Kidney (tissue), 14 donors: ENCODE measurements around the gene TRIM8. TPM values are rescaled to one million over a fixed set of nuclear protein-coding genes. Genes with fewer than 3 reads are reported as not detected.
A peak's percentile ranks its signal among the peaks of the same experiment; 100 is the strongest.

ENCODE experiments used
- DNase-seq, 5 donors: peaks; one replicate each; pipeline ENCODE4 v3.0.0-alpha.2; 2013 to 2020
- FAIRE-seq: peaks from 2 replicates; lab custom pipeline; 2012; peaks lifted over from hg19 to GRCh38; lab: Jason Lieb, UNC
- H3K27ac ChIP-seq, 2 donors: one replicate each; pipeline ENCODE4 v1.7.0; 2013; ENCODE audit warnings: low read depth in 2 of 2, low read length in 2 of 2, inconsistent platforms in 1 of 2
- H3K27me3 ChIP-seq: one replicate; pipeline ENCODE4 v1.7.1; 2013; ENCODE audit warnings: low read length, inconsistent platforms; ENCODE audit not compliant: control insufficient read depth, insufficient read depth
- H3K36me3 ChIP-seq, 3 donors: one replicate each; pipeline versions ENCODE4 v1.7.0 to v1.7.1; 2013; ENCODE audit warnings: low read length in 3 of 3, control low read depth in 1 of 3, inconsistent platforms in 1 of 3; ENCODE audit not compliant: insufficient read depth in 3 of 3, control insufficient read depth in 2 of 3
- H3K4me1 ChIP-seq, 3 donors: one replicate each; pipeline versions ENCODE4 v1.7.0 to v1.7.1; 2013; ENCODE audit warnings: low read length in 3 of 3, inconsistent platforms in 1 of 3, low read depth in 1 of 3; ENCODE audit not compliant: control insufficient read depth in 2 of 3, insufficient read depth in 2 of 3
- H3K4me3 ChIP-seq, 3 donors: one replicate each; pipeline versions ENCODE4 v1.7.0 to v1.8.1; 2013; ENCODE audit warnings: low read length in 3 of 3, control low read depth in 1 of 3, inconsistent platforms in 1 of 3
- H3K9ac ChIP-seq, 3 donors: one replicate each; pipeline versions ENCODE4 v1.7.0 to v1.7.1; 2013; ENCODE audit warnings: low read length in 3 of 3, control low read depth in 1 of 3, inconsistent platforms in 1 of 3
- H3K9me3 ChIP-seq, 3 donors: one replicate each; pipeline versions ENCODE4 v1.7.0 to v1.7.1; 2013; ENCODE audit warnings: low read length in 3 of 3, control low read depth in 1 of 3, inconsistent platforms in 1 of 3; ENCODE audit not compliant: control insufficient read depth in 2 of 3, insufficient read depth in 1 of 3
- intact Hi-C: fragments of 100-400 bp; cut with DNase I; formaldehyde crosslinking; loops from one replicate; pipeline ENCODE4 v1.11.1; 2022
- polyA plus RNA-seq: library from polyadenylated mRNA; stranded (reverse); fragments of 350-450 nt; fragmentation: Illumina TruSeq; extraction: RNeasy Lipid Tissue Mini Kit (QIAGEN cat#74804); gene quantifications from one replicate; pipeline ENCODE4 v1.2.3, GENCODE V29; 2014; ENCODE audit warnings: low read depth, low replicate concordance; ENCODE audit not compliant: insufficient read depth
- total RNA-seq: library from RNA; stranded (reverse); fragmentation: NEBNext Ultra II Directional; extraction: Animal tissue kit (Norgen Biotek cat#: 25700); gene quantifications from one replicate; pipeline ENCODE4 v1.2.1, GENCODE V29; 2021
- TF ChIP-seq, protein P1 (sequence below): IDR thresholded peaks from 3 replicates; pipeline ENCODE4 v1.5.1; 2012; ENCODE audit warnings: mild to moderate bottlenecking, moderate library complexity, borderline replicate concordance; ENCODE audit not compliant: insufficient read depth; ENCODE audit errors: extremely low read depth
- donor health status: control.
- donor health status: control.
- donor health status: control.
- donor health status: control.
- donor health status: control.
- donor health status: DM: yes; HTN: yes; CAD: no.
- donor health status: Normal renal cell carcinoma (clear cell type).

The TRIM8 gene
- total and polyA plus RNA-seq, 2 donors from 2014 or later = 160 to 198 TPM

DNA sequence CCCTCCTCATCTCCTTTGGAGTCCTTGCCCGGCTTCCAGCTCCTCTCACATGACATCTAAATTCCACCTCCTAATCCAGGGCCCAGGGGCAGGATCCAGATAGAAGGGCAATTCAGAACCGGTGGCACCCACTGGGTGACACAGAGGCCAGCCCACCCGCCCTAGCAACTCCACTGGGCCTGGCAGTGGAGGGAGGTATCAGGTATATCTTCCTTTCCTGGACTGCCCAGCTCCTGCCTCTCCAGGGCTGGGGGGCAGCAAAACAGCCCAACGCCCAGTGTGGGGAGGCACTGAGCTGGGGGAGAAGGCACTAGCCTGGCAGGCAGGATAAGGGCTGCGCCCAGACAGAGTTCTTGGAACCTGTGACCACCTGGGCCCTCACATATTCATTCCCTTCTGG is 10.4 kb upstream of the TRIM8 start:
- Histone ChIP-seq H3K4me1 (peaks cover 2 to 28% (median 9%) of the 10 kb centered on the region in 3 donors), H3K9me3 (no peaks in the 10 kb centered on the region), H3K27me3 (no peaks in the 10 kb centered on the region), H3K9ac (no peak overlapping the region), H3K27ac (no peak overlapping the region), H3K4me3 (no peak overlapping the region), H3K36me3 (peaks cover 0 to 5% (median 0%) of the 10 kb centered on the region in 3 donors)
- intact Hi-C loops = no loop called here
- TF ChIP-seq, protein P1, sequence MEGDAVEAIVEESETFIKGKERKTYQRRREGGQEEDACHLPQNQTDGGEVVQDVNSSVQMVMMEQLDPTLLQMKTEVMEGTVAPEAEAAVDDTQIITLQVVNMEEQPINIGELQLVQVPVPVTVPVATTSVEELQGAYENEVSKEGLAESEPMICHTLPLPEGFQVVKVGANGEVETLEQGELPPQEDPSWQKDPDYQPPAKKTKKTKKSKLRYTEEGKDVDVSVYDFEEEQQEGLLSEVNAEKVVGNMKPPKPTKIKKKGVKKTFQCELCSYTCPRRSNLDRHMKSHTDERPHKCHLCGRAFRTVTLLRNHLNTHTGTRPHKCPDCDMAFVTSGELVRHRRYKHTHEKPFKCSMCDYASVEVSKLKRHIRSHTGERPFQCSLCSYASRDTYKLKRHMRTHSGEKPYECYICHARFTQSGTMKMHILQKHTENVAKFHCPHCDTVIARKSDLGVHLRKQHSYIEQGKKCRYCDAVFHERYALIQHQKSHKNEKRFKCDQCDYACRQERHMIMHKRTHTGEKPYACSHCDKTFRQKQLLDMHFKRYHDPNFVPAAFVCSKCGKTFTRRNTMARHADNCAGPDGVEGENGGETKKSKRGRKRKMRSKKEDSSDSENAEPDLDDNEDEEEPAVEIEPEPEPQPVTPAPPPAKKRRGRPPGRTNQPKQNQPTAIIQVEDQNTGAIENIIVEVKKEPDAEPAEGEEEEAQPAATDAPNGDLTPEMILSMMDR = no peak
- FAIRE-seq (no peak), DNase-seq (peak in 1 of 5 donors; percentile 71)

DNA sequence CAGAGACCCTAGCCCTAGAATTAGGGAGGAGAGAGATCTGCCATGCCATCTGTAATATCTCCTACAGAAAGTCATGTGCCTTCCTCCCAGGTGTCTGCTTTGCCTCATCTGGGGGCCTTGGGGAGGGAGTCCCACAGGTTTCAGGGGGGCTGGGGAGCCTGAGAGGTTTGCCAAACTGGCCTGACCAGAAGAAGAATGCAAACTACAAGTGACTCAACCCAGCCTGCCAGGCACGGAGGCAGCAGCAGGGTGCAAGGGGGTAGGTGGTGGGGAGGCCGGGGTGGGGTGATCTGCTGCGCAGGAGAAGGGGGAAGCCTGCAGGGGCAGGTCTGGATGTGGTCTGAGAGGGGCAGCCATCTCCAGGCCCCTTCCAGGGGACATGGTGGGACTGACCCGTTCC is 9.6 kb upstream of the TRIM8 start:
- peak in 1 of 5 donors; percentile 68 for DNase-seq
- no peak for FAIRE-seq

DNA sequence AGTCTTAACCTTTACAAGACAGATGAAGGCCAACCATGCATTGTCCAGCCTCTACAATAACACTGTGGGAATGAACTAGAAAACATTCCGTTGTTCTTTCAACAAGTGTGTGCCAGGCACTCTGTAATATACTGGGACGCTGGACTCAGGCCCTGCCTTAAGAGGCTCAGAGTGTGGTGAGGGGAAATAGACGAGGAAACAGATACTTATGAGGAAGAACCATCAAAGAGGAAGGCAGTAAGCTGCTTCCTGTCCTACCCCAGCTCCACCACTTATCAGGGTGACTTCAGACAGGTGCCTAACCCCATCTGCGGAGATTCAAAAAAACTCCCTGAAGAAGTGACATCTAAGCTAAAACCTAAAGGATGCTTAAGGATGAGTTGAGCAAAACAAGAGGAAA is 8.9 kb upstream of the TRIM8 start:
- Histone ChIP-seq H3K4me1 (peaks cover under 1 to 20% (median 2%) of the 10 kb centered on the region in 3 donors), H3K36me3 (peaks cover 0 to 5% (median 0%) of the 10 kb centered on the region in 3 donors), H3K27ac (no peak overlapping the region), H3K9ac (no peak overlapping the region), H3K9me3 (no peaks in the 10 kb centered on the region), H3K4me3 (no peak overlapping the region), H3K27me3 (no peaks in the 10 kb centered on the region)
- FAIRE-seq (no peak), DNase-seq (peak in 1 of 5 donors; percentile 1)
- intact Hi-C loops = no loop called here
- TF ChIP-seq, protein P1 = no peak

More for the DNA sequence above, 9.6 kb upstream of the TRIM8 start:
- H3K9ac ChIP-seq = no peak overlapping the region
- no peak overlapping the region for H3K4me3 ChIP-seq
- TF ChIP-seq, protein P1 = no peak
- H3K27me3 ChIP-seq = no peaks in the 10 kb centered on the region
- intact Hi-C loops = no loop called here
- H3K4me1 ChIP-seq = peaks cover 2 to 20% (median 4%) of the 10 kb centered on the region in 3 donors
- H3K27ac ChIP-seq = peak overlapping the region in 1 of 2 donors; percentile 34
- H3K36me3 ChIP-seq = peaks cover 0 to 5% (median 0%) of the 10 kb centered on the region in 3 donors
- no peaks in the 10 kb centered on the region for H3K9me3 ChIP-seq

DNA sequence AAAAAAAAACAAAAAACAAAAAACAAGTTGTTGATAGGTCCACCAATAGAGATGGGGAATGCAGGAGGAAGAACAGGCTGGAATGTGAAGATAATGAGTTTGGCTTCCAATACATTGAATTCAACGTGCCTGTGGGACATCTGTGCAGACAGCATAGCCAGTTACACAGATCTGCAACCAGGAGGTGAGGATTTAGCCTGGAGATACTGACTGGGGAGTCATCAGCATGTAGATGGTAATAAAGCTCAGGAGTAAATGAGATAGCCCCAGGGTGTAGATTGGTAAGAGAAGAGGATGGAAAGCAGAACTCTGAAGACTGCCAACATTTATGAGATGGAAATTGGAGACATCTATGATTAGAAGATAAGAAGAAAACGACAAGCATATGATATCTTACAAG is 4.7 kb upstream of the TRIM8 start:
- no peak for DNase-seq
- no peak overlapping the region for H3K27ac ChIP-seq
- TF ChIP-seq, protein P1 = no peak
- H3K9me3 ChIP-seq = no peaks in the 10 kb centered on the region
- intact Hi-C loops = no loop called here
- no peak overlapping the region for H3K4me3 ChIP-seq
- no peak for FAIRE-seq
- H3K27me3 ChIP-seq = no peaks in the 10 kb centered on the region
- H3K9ac ChIP-seq = no peak overlapping the region
- H3K36me3 ChIP-seq = no peaks in the 10 kb centered on the region
- no peaks in the 10 kb centered on the region for H3K4me1 ChIP-seq
